GM19035 (cell line): Measurements from ENCODE around the gene AFM.
A peak's percentile ranks its signal among the peaks of the same experiment; 100 is the strongest.

ENCODE experiments used
- ATAC-seq: cut with Tn5 transposase; IDR thresholded peaks from one replicate; pipeline ENCODE4 v1.9.1; 2021; ENCODE audit not compliant: unreplicated experiment

The AFM gene

GRCh38 chr4:73481358-73481757 lies at the start of gene AFM:
TSS of gene AFM (plus strand) at chr4:73481745. CDS start at chr4:73481776, 31 bp downstream.
- ATAC-seq: no peak

GRCh38 chr4:73431813-73432168 lies 49.8 kb upstream of the AFM start:
- ATAC-seq: no peak

- ATAC-seq: no peak
Observed at GRCh38 chr4:73432169-73433000, 49.2 kb upstream of the AFM start.

GRCh38 chr4:73433140-73433539 lies 48.4 kb upstream of the AFM start:
- ATAC-seq: no peak

GRCh38 chr4:73434311-73434710 lies 47.2 kb upstream of the AFM start:
- ATAC-seq: no peak

GRCh38 chr4:73435984-73436383 lies 45.6 kb upstream of the AFM start, which contains the start of gene AFP:
TSS of gene AFP (plus strand) at chr4:73436221. CDS start at chr4:73436263, 42 bp downstream.
- no peak for ATAC-seq

- no peak for ATAC-seq
Observed at GRCh38 chr4:73436674-73437557, 44.6 kb upstream of the AFM start.

GRCh38 chr4:73437558-73437956 lies 44.0 kb upstream of the AFM start:
- no peak for ATAC-seq

GRCh38 chr4:73438048-73438447 lies 43.5 kb upstream of the AFM start:
- ATAC-seq: no peak

- no peak for ATAC-seq
Observed at GRCh38 chr4:73438582-73439215, 42.8 kb upstream of the AFM start.

GRCh38 chr4:73439445-73439844 lies 42.1 kb upstream of the AFM start:
- no peak for ATAC-seq

GRCh38 chr4:73439991-73440390 lies 41.6 kb upstream of the AFM start:
- ATAC-seq: no peak

GRCh38 chr4:73440653-73441052 lies 40.9 kb upstream of the AFM start:
- ATAC-seq: no peak

GRCh38 chr4:73442275-73442674 lies 39.3 kb upstream of the AFM start:
- ATAC-seq: no peak

- no peak for ATAC-seq
Observed at GRCh38 chr4:73443224-73443623, 38.3 kb upstream of the AFM start.

- ATAC-seq: no peak
Observed at GRCh38 chr4:73445383-73446335, 35.9 kb upstream of the AFM start.

- peak; percentile 100 for ATAC-seq
Observed at GRCh38 chr4:73446336-73446938, 35.1 kb upstream of the AFM start.

GRCh38 chr4:73447671-73448070 lies 33.9 kb upstream of the AFM start:
- ATAC-seq: no peak

- no peak for ATAC-seq
Observed at GRCh38 chr4:73448448-73449203, 32.9 kb upstream of the AFM start.
